ENCODE measurements around the gene FNTB. TPM values are rescaled to one million over a fixed set of nuclear protein-coding genes. Genes with fewer than 3 reads are reported as not detected.

The FNTB gene
- total and polyA plus RNA-seq, 9 of the 15 experiments (the other 6 are each of a cell fraction or from before 2014, with no cell fraction given) = 6.9 to 23.2 (median 12.2) TPM

- WGBS (ENCODE audit: insufficient coverage, low coverage, missing lambda C conversion rate) = 64% methylated on average over 1 of the region's 1 CpG
- ATAC-seq (no peak), DNase-seq (ENCODE audit: extremely low read depth in 1 of 4, low spot score in 3 of 4) (no peak), FAIRE-seq (no peak)
- no TSS peak for BruUV-seq (replicated peaks)
- no peak overlapping the region for H3K4me2 ChIP-seq (ENCODE audit: insufficient read depth, low read length)
- ChIA-PET CTCF (ENCODE audit: low intra/inter-chr PET ratio) (no interaction called here), POLR2A (interaction anchor here (1.3 to 1.4 kb wide), 2 partner anchors 9 kb away, joined by 3 to 5 read pairs; no protein-coding TSS in a partner anchor)
- no peak overlapping the region for H3K4me3 ChIP-seq
- no peaks in the 10 kb centered on the region for H3K27me3 ChIP-seq (ENCODE audit: control insufficient read depth in 2 of 2, insufficient read depth in 2 of 2, low read length in 2 of 2)
- no peak overlapping the region for H3K9ac ChIP-seq (ENCODE audit: insufficient read depth in 1 of 2, low read depth in 2 of 2, low read length in 2 of 2)
- no peak overlapping the region for H2AFZ ChIP-seq (ENCODE audit: low read depth, low read length)
- in situ Hi-C loops (cut with MboI) = no loop called here
- H3K4me1 ChIP-seq (replicated peaks in 1 of 2; ENCODE audit: control insufficient read depth in 2 of 2, insufficient read depth in 2 of 2, low read length in 2 of 2) = peaks cover 0 to 6% of the 10 kb centered on the region in 2 experiments; a peak in 2 of 5 replicates
- H3K9me1 ChIP-seq (ENCODE audit: control insufficient read depth, insufficient read depth, low read length) = no peaks in the 10 kb centered on the region
- H3K9me3 ChIP-seq (replicated peaks; ENCODE audit: control insufficient read depth, insufficient read depth, low read depth, low read length) = no peaks in the 10 kb centered on the region
- peaks cover 19% of the 10 kb centered on the region; the same call in 2 of the 3 replicates for H3K36me3 ChIP-seq (ENCODE audit: control insufficient read depth, insufficient read depth, low read length)
- no peak overlapping the region for H3K27ac ChIP-seq (ENCODE audit: extremely low read depth, low read depth, low read length)
- H4K20me1 ChIP-seq (replicated peaks; ENCODE audit: control insufficient read depth, insufficient read depth, low read length) = no peaks in the 10 kb centered on the region
- TF ChIP-seq ZFPM2 (CRISPR knock-in tag; IDR thresholded peaks at IDR 0.05) = no peak
- no peak for TF ChIP-seq ZNF75A (CRISPR knock-in tag; IDR thresholded peaks at IDR 0.05)
- no peak for TF ChIP-seq ZNF280A (IDR thresholded peaks at IDR 0.05; ENCODE audit: low read depth, partially characterized antibody)
- no peak for TF ChIP-seq CHCHD3 (CRISPR knock-in tag; IDR thresholded peaks at IDR 0.05)
- TF ChIP-seq RHOXF2B (CRISPR knock-in tag; conservative IDR thresholded peaks at IDR 0.05) = no peak
- no peak for TF ChIP-seq EP400 (IDR thresholded peaks at IDR 0.05)
- H3K79me2 ChIP-seq (ENCODE audit: control insufficient read depth, insufficient read depth, low read length) = no peaks in the 10 kb centered on the region
- intact Hi-C loops (cut with micrococcal nuclease) = no loop called here
Observed at GRCh38 chr14:65007202-65007601, 20.5 kb downstream of the FNTB start.

Data from K562 (cell line).